ENCODE results near the gene GPATCH2.
"Not testable (repeated sequence)": the region's sequence is repeated elsewhere in the genome, so short reads cannot be mapped to it uniquely, and the experiment has no call there.

GPATCH2 gene

GRCh38 chr1:217453816-217454215, 177.1 kb downstream of the GPATCH2 start:
- DNase-seq (ENCODE audit: low read depth in 3 of 3, low spot score in 1 of 3), result no peak

GRCh38 chr1:217449370-217449769, 181.5 kb downstream of the GPATCH2 start:
- DNase-seq (ENCODE audit: low read depth in 3 of 3, low spot score in 1 of 3), result no peak

GRCh38 chr1:217443845-217444244, 187.0 kb downstream of the GPATCH2 start:
- no peak for DNase-seq (ENCODE audit: low read depth in 3 of 3, low spot score in 1 of 3)

GRCh38 chr1:217437376-217437775, 193.5 kb downstream of the GPATCH2 start:
- no peak for DNase-seq (ENCODE audit: low read depth in 3 of 3, low spot score in 1 of 3)

GRCh38 chr1:217435204-217435603, 195.7 kb downstream of the GPATCH2 start:
- no peak for DNase-seq (ENCODE audit: low read depth in 3 of 3, low spot score in 1 of 3)

GRCh38 chr1:217433664-217434063, 197.2 kb downstream of the GPATCH2 start:
- DNase-seq (ENCODE audit: low read depth in 3 of 3, low spot score in 1 of 3), result no peak

- no peak for DNase-seq (ENCODE audit: low read depth in 3 of 3, low spot score in 1 of 3)
Measured at GRCh38 chr1:217432339-217432738, 198.6 kb downstream of the GPATCH2 start.

- DNase-seq (ENCODE audit: low read depth in 3 of 3, low spot score in 1 of 3), result no peak
Measured at GRCh38 chr1:217431395-217431794, 199.5 kb downstream of the GPATCH2 start.

GRCh38 chr1:217425422-217425821, 205.5 kb downstream of the GPATCH2 start:
- no peak for DNase-seq (ENCODE audit: low read depth in 3 of 3, low spot score in 1 of 3)

GRCh38 chr1:217419194-217419551, 211.7 kb downstream of the GPATCH2 start:
- no peak for DNase-seq (ENCODE audit: low read depth in 3 of 3, low spot score in 1 of 3)

GRCh38 chr1:217418269-217419193, 212.4 kb downstream of the GPATCH2 start:
- DNase-seq (ENCODE audit: low read depth in 3 of 3, low spot score in 1 of 3), result no peak

- DNase-seq (ENCODE audit: low read depth in 3 of 3, low spot score in 1 of 3), result no peak
Measured at GRCh38 chr1:217417363-217417762, 213.5 kb downstream of the GPATCH2 start.

GRCh38 chr1:217407534-217408001, 223.3 kb downstream of the GPATCH2 start:
- no peak for DNase-seq (ENCODE audit: low read depth in 3 of 3, low spot score in 1 of 3)

- DNase-seq (ENCODE audit: low read depth in 3 of 3, low spot score in 1 of 3), result no peak
Measured at GRCh38 chr1:217403026-217403720, 227.7 kb downstream of the GPATCH2 start.

GRCh38 chr1:217402301-217402700, 228.6 kb downstream of the GPATCH2 start:
- no peak for DNase-seq (ENCODE audit: low read depth in 3 of 3, low spot score in 1 of 3)

- DNase-seq (ENCODE audit: low read depth in 3 of 3, low spot score in 1 of 3), result no peak
Measured at GRCh38 chr1:217393896-217394295, 237.0 kb downstream of the GPATCH2 start.

- DNase-seq (ENCODE audit: low read depth in 3 of 3, low spot score in 1 of 3), result no peak
Measured at GRCh38 chr1:217392441-217392840, 238.4 kb downstream of the GPATCH2 start.

GRCh38 chr1:217389895-217390294, 241.0 kb downstream of the GPATCH2 start:
- no peak for DNase-seq (ENCODE audit: low read depth in 3 of 3, low spot score in 1 of 3)

- DNase-seq (ENCODE audit: low read depth in 3 of 3, low spot score in 1 of 3), result no peak
Measured at GRCh38 chr1:217388522-217389065, 242.3 kb downstream of the GPATCH2 start.

GRCh38 chr1:217381773-217382172, 249.1 kb downstream of the GPATCH2 start:
- DNase-seq (ENCODE audit: low read depth in 3 of 3, low spot score in 1 of 3), result not testable (repeated sequence)

GRCh38 chr1:217379804-217380203, 251.1 kb downstream of the GPATCH2 start:
- DNase-seq (ENCODE audit: low read depth in 3 of 3, low spot score in 1 of 3), result not testable (repeated sequence)

- no peak for DNase-seq (ENCODE audit: low read depth in 3 of 3, low spot score in 1 of 3)
Measured at GRCh38 chr1:217379336-217379735, 251.6 kb downstream of the GPATCH2 start.

All from stimulated activated CD4-positive, alpha-beta T cell treated with anti-CD3 and anti-CD28 coated beads, TNF-alpha, amount 100 ng/mL, for 1 hour (primary cell).